SU-DHL-6 (cell line): ENCODE measurements around the gene KCNH6.

Experiments used
- H2AFZ ChIP-seq: fragments of 200-600 bp; sonication (generic); 2 replicates; pipeline ENCODE4 v1.6.1; 2014; ENCODE audit warnings: low read depth, mild to moderate bottlenecking, moderate library complexity, mixed read lengths, antibody characterized with exemption, low read length; ENCODE audit not compliant: severe bottlenecking
- H3F3A ChIP-seq: fragments of 200-600 bp; shearing (Covaris generic); 2 replicates; pipeline ENCODE4 v1.6.0; 2016; ENCODE audit warnings: antibody characterized with exemption, mild to moderate bottlenecking; ENCODE audit not compliant: insufficient read depth
- H3K27ac ChIP-seq: fragments of 200-600 bp; sonication (generic); 2 replicates; pipeline ENCODE4 v1.5.1; 2016; ENCODE audit warnings: low read depth, mild to moderate bottlenecking, low read length, moderate library complexity, mixed read lengths
- H3K27me3 ChIP-seq: fragments of 200-600 bp; sonication (generic), shearing (Covaris generic); 2 replicates; pipeline ENCODE4 v1.6.0; 2014; ENCODE audit warnings: mild to moderate bottlenecking, low read length
- H3K36me3 ChIP-seq: fragments of 200-600 bp; sonication (generic); 2 replicates; pipeline ENCODE4 v1.6.1; 2014; ENCODE audit warnings: mild to moderate bottlenecking, low read length, mixed read lengths
- H3K4me2 ChIP-seq: fragments of 300-600, 200-600 bp; shearing (Covaris generic), sonication (generic); 2 replicates; pipeline ENCODE4 v1.6.0; 2014; ENCODE audit warnings: low read length, low read depth, mild to moderate bottlenecking; ENCODE audit not compliant: poor library complexity, severe bottlenecking
- H3K4me3 ChIP-seq: fragments of 200-600 bp; sonication (generic); 2 replicates; pipeline ENCODE4 v1.5.1; 2014; ENCODE audit warnings: antibody characterized with exemption, low read length, mild to moderate bottlenecking, mixed read lengths; ENCODE audit not compliant: insufficient read depth, poor library complexity, severe bottlenecking
- H3K79me2 ChIP-seq: fragments of 200-600 bp; sonication (generic); 2 replicates; pipeline ENCODE4 v1.6.1; 2014; ENCODE audit warnings: mild to moderate bottlenecking, low read length, moderate library complexity; ENCODE audit not compliant: insufficient read depth
- H3K9ac ChIP-seq: fragments of 200-600 bp; sonication (generic); 2 replicates; pipeline ENCODE4 v1.7.0; 2014; ENCODE audit warnings: mild to moderate bottlenecking, low read length
- H3K9me2 ChIP-seq: fragments of 200-600 bp; sonication (generic); replicated peaks from 2 replicates; pipeline ENCODE4 v1.6.1; 2014; ENCODE audit warnings: low read length; ENCODE audit not compliant: insufficient read depth
- H3K9me3 ChIP-seq: fragments of 200-600 bp; sonication (generic); 2 replicates; pipeline ENCODE4 v1.6.1; 2014; ENCODE audit warnings: low read length, mixed read lengths; ENCODE audit not compliant: insufficient read depth
- H4K20me1 ChIP-seq: fragments of 200-600 bp; sonication (generic); 2 replicates; pipeline ENCODE4 v1.6.1; 2014; ENCODE audit warnings: low read depth, mild to moderate bottlenecking, antibody characterized with exemption, low read length, moderate library complexity, mixed read lengths
- EZH2phosphoT487 ChIP-seq: fragments of 200-600 bp; sonication (generic), shearing (Covaris generic); conservative IDR thresholded peaks from 2 replicates; pipeline ENCODE4 v1.6.1; 2018; ENCODE audit warnings: mild to moderate bottlenecking, antibody characterized with exemption, low read length, moderate library complexity, mixed read lengths
- TF ChIP-seq, protein P1 (sequence below): fragments of 200-600 bp; sonication (generic); IDR thresholded peaks from one replicate; pipeline ENCODE4 v1.5.1; 2017; ENCODE audit warnings: antibody characterized with exemption, mild to moderate bottlenecking, low read length, moderate library complexity; ENCODE audit not compliant: insufficient read depth, poor library complexity, severe bottlenecking

KCNH6 gene

DNA sequence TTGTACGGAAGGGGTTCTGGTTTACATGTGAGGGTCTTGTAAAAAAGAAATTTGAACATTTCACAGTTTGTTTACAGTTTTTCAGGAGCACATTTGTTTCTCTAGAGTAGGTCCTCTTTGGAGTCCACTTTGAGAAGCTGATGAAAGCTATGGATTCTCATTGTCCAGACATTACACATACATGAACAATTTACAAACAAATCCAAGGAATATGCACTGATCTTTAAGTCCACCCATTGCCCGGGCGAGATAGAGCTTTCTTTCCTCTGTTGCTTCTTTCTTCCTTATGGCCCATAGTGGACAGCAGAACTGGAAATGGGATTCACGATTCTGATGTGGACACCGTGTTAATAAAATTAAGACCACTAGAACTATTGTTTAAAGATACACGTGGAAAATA is 29.1 kb downstream of the KCNH6 start:
- Histone ChIP-seq H3K4me2 (peak overlapping the region; percentile 77), H3K4me3 (peak overlapping the region; percentile 83), H3K9me2 (no peaks in the 10 kb centered on the region), H3F3A (no peaks in the 10 kb centered on the region), H3K36me3 (0 out of 2 replicates have a peak, but pooled peaks cover 7% of the 10 kb centered on the region), H3K79me2 (peaks cover 67% of the 10 kb centered on the region), H4K20me1 (peaks cover 12% of the 10 kb centered on the region; the same call in 1 of the 2 replicates), H3K27me3 (no peaks in the 10 kb centered on the region), H2AFZ (no peak overlapping the region), H3K27ac (no peak overlapping the region), H3K9me3 (no peaks in the 10 kb centered on the region), H3K9ac (peak overlapping the region; percentile 85)
- TF ChIP-seq, protein P1, sequence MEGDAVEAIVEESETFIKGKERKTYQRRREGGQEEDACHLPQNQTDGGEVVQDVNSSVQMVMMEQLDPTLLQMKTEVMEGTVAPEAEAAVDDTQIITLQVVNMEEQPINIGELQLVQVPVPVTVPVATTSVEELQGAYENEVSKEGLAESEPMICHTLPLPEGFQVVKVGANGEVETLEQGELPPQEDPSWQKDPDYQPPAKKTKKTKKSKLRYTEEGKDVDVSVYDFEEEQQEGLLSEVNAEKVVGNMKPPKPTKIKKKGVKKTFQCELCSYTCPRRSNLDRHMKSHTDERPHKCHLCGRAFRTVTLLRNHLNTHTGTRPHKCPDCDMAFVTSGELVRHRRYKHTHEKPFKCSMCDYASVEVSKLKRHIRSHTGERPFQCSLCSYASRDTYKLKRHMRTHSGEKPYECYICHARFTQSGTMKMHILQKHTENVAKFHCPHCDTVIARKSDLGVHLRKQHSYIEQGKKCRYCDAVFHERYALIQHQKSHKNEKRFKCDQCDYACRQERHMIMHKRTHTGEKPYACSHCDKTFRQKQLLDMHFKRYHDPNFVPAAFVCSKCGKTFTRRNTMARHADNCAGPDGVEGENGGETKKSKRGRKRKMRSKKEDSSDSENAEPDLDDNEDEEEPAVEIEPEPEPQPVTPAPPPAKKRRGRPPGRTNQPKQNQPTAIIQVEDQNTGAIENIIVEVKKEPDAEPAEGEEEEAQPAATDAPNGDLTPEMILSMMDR: no peak
- no peak for TF ChIP-seq EZH2phosphoT487

DNA sequence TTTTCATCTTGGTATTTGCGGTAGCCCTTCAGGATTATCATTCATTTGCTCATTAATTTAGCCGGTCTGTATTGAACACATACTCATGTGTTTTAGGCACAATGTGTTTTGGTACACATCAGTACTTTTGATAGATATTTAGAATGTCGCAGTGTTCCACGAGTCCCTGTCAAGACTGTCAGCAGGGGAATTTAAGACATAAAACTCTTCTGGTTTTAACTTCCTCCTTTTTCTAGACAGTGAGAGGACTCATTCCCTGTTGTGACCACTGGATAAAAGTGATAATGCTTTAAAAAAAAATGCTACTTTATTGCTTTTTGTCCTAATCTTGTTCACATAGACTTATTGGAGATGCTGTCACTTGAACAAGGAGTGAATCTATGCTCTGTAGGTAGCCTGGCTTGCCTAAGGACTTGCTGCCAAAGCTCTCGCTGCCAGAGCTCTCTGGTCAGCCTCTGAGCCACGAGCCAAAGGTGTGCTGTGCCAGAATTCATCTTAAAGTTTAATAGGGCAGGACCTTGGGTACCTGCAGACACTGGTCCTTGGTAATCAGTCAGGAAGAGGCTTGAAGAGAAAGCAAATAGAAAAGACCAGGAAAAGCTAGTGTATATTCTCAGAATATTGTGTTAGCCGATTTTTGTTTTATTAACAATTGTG is 32.5 kb downstream of the KCNH6 start:
- 0 out of 2 replicates have a peak, but pooled peaks cover 7% of the 10 kb centered on the region for H3K36me3 ChIP-seq
- no peaks in the 10 kb centered on the region for H3K9me3 ChIP-seq
- H3K27ac ChIP-seq: no peak overlapping the region
- TF ChIP-seq, protein P1: no peak
- TF ChIP-seq EZH2phosphoT487: no peak
- no peak overlapping the region for H3K4me2 ChIP-seq
- no peak overlapping the region for H3K9ac ChIP-seq
- H3F3A ChIP-seq: no peaks in the 10 kb centered on the region
- H3K4me3 ChIP-seq: no peak overlapping the region
- H3K9me2 ChIP-seq: no peaks in the 10 kb centered on the region
- no peak overlapping the region for H2AFZ ChIP-seq
- H3K79me2 ChIP-seq: peaks cover 96% of the 10 kb centered on the region
- peaks cover 25% of the 10 kb centered on the region for H4K20me1 ChIP-seq
- H3K27me3 ChIP-seq: no peaks in the 10 kb centered on the region

DNA sequence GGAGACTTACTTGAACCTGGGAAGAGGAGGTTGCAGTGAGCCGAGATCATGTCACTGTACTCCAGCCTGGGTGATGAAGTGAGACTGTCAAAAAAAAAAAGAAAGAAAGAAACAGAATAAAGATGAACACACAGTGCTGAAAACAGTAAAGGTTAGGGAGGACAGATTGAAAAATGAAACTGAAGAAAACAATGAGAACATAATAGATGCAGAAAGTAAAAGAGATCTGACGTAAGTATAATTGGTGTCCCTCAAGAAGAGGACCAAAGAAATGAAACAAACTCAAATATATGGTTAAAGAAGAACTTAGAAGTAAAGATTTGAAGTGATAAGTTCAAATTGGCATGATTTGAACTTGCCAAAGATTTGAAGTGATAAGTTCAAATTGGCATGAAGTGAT is 34.3 kb downstream of the KCNH6 start:
- Histone ChIP-seq H4K20me1 (peaks cover 27% of the 10 kb centered on the region), H3K4me3 (no peak overlapping the region), H3K4me2 (no peak overlapping the region), H3K36me3 (0 out of 2 replicates have a peak, but pooled peaks cover 6% of the 10 kb centered on the region), H3K9ac (no peak overlapping the region), H2AFZ (no peak overlapping the region), H3K27me3 (no peaks in the 10 kb centered on the region), H3K9me3 (no peaks in the 10 kb centered on the region), H3F3A (no peaks in the 10 kb centered on the region), H3K9me2 (no peaks in the 10 kb centered on the region), H3K79me2 (peaks cover 95% of the 10 kb centered on the region), H3K27ac (no peak overlapping the region)
- TF ChIP-seq, protein P1: no peak
- no peak for TF ChIP-seq EZH2phosphoT487
